ENCODE measurements around the gene C2CD4C. TPM values are rescaled to one million over a fixed set of nuclear protein-coding genes. Genes with fewer than 3 reads are reported as not detected.
"Not testable (repeated sequence)": the region's sequence is repeated elsewhere in the genome, so short reads cannot be mapped to it uniquely, and the experiment has no call there.

Gene C2CD4C
- polyA plus RNA-seq, 6 donors from 2014 or later, result not detected

- Mint-ChIP-seq H3K27me3 (peaks cover 0 to 10% (median 3%) of the 10 kb centered on the region in 3 donors), H3K4me1 (peaks cover 0 to 10% (median 8%) of the 10 kb centered on the region in 3 donors), H3K9me3 (peaks cover 3 to 13% (median 8%) of the 10 kb centered on the region in 7 donors), H3K27ac (peak overlapping the region in 1 of 6 donors; percentile 93), H3K4me3 (peak overlapping the region in 1 of 8 donors; percentile 20), H3K36me3 (peaks cover 0 to 6% of the 10 kb centered on the region in 2 donors)
- no peak for DNase-seq
- no peak for ATAC-seq (ENCODE audit: low read depth in 2 of 2)
Observed at GRCh38 chr19:397941-398706, 10.8 kb downstream of the C2CD4C start.

GRCh38 chr19:397321-397720 is 11.6 kb downstream of the C2CD4C start:
- no peak for DNase-seq
- peaks cover 0 to 7% (median 0%) of the 10 kb centered on the region in 3 donors for H3K27me3 Mint-ChIP-seq
- H3K36me3 Mint-ChIP-seq, result peaks cover 0 to 10% of the 10 kb centered on the region in 2 donors
- peaks cover 0 to 13% (median 8%) of the 10 kb centered on the region in 3 donors for H3K4me1 Mint-ChIP-seq
- peak overlapping the region in 1 of 6 donors; percentile 93 for H3K27ac Mint-ChIP-seq
- H3K9me3 Mint-ChIP-seq, result peaks cover 3 to 16% (median 10%) of the 10 kb centered on the region in 7 donors
- no peak overlapping the region for H3K4me3 Mint-ChIP-seq
- no peak for ATAC-seq (ENCODE audit: low read depth in 2 of 2)

GRCh38 chr19:395467-395866 is 13.5 kb downstream of the C2CD4C start:
- peaks cover 0 to 13% (median 8%) of the 10 kb centered on the region in 3 donors for H3K4me1 Mint-ChIP-seq
- peaks cover 0 to 7% (median 0%) of the 10 kb centered on the region in 3 donors for H3K27me3 Mint-ChIP-seq
- DNase-seq, result no peak
- H3K27ac Mint-ChIP-seq, result peak overlapping the region in 2 of 6 donors; percentile 82 to 97
- ATAC-seq (ENCODE audit: low read depth in 2 of 2), result no peak
- no peak overlapping the region for H3K4me3 Mint-ChIP-seq
- H3K36me3 Mint-ChIP-seq, result peaks cover 0 to 10% of the 10 kb centered on the region in 2 donors
- peaks cover 3 to 18% (median 10%) of the 10 kb centered on the region in 7 donors for H3K9me3 Mint-ChIP-seq

DNA sequence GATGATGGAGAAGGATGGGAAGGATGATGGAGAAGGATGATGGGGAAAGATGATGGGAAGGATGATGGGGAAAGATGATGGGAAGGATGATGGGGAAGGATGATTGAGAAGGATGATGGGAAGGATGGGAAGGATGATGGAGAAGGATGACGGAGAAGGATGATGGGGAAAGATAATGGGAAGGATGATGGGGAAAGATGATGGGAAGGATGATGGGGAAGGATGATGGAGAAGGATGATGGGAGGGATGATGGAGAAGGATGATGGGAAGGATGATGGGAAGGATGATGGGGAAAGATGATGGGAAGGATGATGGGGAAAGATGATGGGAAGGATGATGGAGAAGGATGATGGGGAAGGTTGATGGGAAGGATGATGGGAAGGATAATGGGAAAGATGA is 14.1 kb downstream of the C2CD4C start:
- not testable (repeated sequence) for H3K4me3 Mint-ChIP-seq; H3K27ac Mint-ChIP-seq; ATAC-seq (ENCODE audit: low read depth in 2 of 2); H3K27me3 Mint-ChIP-seq; DNase-seq
- H3K4me1 Mint-ChIP-seq, result peaks cover 0 to 13% (median 8%) of the 10 kb centered on the region in 3 donors
- H3K9me3 Mint-ChIP-seq, result peaks cover 3 to 18% (median 10%) of the 10 kb centered on the region in 7 donors
- peaks cover 0 to 10% of the 10 kb centered on the region in 2 donors for H3K36me3 Mint-ChIP-seq

DNA sequence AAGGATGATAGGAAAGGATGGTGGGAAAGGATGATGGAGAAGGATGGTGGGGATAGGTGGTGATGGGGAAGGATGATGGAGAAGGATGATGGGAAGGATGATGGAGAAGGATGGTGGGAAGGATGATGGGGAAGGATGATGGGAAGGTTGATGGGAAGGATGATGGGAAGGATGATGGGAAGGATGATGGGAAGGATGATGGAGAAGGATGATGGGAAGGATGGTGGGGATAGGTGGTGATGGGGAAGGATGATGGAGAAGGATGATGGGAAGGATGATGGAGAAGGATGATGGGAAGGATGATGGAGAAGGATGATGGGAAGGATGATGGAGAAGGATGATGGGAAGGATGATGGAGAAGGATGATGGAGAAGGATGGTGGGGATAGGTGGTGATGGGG is 15.4 kb downstream of the C2CD4C start:
- Mint-ChIP-seq H3K9me3 (peaks cover 3 to 18% (median 11%) of the 10 kb centered on the region in 7 donors), H3K4me1 (peaks cover 0 to 13% (median 8%) of the 10 kb centered on the region in 3 donors), H3K27ac (peak overlapping the region in 2 of 6 donors; percentile 84 to 94), H3K36me3 (peaks cover 0 to 10% of the 10 kb centered on the region in 2 donors)
- not testable (repeated sequence) for H3K4me3 Mint-ChIP-seq; DNase-seq; ATAC-seq (ENCODE audit: low read depth in 2 of 2); H3K27me3 Mint-ChIP-seq

- no peak for DNase-seq
- peaks cover 4 to 16% (median 10%) of the 10 kb centered on the region in 7 donors for H3K9me3 Mint-ChIP-seq
- H3K27me3 Mint-ChIP-seq, result peaks cover under 1 to 13% (median 8%) of the 10 kb centered on the region in 3 donors
- peaks cover 0 to 13% (median 8%) of the 10 kb centered on the region in 3 donors for H3K4me1 Mint-ChIP-seq
- no peak for ATAC-seq (ENCODE audit: low read depth in 2 of 2)
- H3K36me3 Mint-ChIP-seq, result peaks cover 0 to 10% of the 10 kb centered on the region in 2 donors
- peak overlapping the region in 2 of 6 donors; percentile 59 to 84 for H3K27ac Mint-ChIP-seq
- no peak overlapping the region for H3K4me3 Mint-ChIP-seq
Observed at GRCh38 chr19:392375-392970, 16.5 kb downstream of the C2CD4C start.

DNA sequence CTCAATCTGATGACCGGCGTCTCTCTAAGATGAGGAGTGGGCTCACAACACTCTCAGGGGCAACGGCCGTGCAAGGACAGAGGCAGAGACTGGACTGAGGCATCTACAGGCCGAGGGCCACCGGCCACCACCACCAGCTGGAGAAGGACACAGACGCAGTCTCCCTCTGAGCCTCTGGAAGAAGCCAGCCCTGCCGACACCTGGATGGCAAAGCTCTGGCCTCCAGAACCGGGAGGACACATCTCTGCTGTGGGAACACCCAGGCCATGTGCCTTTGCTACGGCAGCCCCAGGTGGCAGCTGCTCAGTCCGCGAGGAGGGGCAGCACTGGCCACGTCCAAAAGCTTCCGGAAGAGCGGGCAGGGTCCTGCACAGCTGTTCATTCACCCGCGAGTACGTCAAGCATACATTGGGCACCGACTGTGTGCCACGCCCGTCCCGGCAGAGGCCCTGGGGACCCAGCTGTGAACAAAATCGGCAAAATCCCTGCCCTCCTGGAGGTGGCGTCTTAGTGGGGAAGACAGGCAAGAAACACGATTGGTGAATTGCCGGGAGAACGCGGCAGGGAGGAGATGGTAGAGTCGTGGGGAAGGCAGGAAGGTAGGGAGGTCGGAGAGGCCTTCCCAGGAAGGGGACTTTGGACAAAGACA is 17.1 kb downstream of the C2CD4C start:
- H3K27me3 Mint-ChIP-seq, result peaks cover 3 to 15% (median 8%) of the 10 kb centered on the region in 3 donors
- H3K4me1 Mint-ChIP-seq, result peaks cover 0 to 13% (median 8%) of the 10 kb centered on the region in 3 donors
- no peak overlapping the region for H3K27ac Mint-ChIP-seq
- DNase-seq (no peak), ATAC-seq (ENCODE audit: low read depth in 2 of 2) (no peak)
- H3K4me3 Mint-ChIP-seq, result no peak overlapping the region
- H3K9me3 Mint-ChIP-seq, result peaks cover 4 to 16% (median 10%) of the 10 kb centered on the region in 7 donors
- H3K36me3 Mint-ChIP-seq, result peaks cover 0 to 10% of the 10 kb centered on the region in 2 donors

DNA sequence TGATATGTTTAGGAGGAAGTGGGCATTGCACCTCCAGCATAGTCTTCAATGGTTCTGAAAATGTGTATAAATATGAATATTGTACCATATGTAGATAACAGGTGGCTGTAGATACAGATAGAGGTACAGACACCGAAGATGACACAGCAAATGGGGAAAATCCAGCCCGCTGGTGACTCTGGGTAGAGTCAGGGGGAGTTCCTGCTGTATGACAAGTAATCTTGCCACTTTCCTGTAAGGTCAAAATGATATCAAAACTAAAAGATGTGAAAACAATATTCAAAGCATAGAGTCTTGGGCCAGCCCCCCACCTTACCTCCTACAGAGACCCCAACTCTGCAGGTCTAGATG is 17.8 kb downstream of the C2CD4C start:
- H3K9me3 Mint-ChIP-seq, result peaks cover 4 to 16% (median 10%) of the 10 kb centered on the region in 7 donors
- H3K36me3 Mint-ChIP-seq, result peaks cover 0 to 10% of the 10 kb centered on the region in 2 donors
- no peak overlapping the region for H3K4me3 Mint-ChIP-seq
- H3K4me1 Mint-ChIP-seq, result peaks cover 0 to 13% (median 8%) of the 10 kb centered on the region in 3 donors
- DNase-seq (no peak), ATAC-seq (ENCODE audit: low read depth in 2 of 2) (no peak)
- peak overlapping the region in 1 of 6 donors; percentile 64 for H3K27ac Mint-ChIP-seq
- peaks cover 6 to 18% (median 8%) of the 10 kb centered on the region in 3 donors for H3K27me3 Mint-ChIP-seq

DNA sequence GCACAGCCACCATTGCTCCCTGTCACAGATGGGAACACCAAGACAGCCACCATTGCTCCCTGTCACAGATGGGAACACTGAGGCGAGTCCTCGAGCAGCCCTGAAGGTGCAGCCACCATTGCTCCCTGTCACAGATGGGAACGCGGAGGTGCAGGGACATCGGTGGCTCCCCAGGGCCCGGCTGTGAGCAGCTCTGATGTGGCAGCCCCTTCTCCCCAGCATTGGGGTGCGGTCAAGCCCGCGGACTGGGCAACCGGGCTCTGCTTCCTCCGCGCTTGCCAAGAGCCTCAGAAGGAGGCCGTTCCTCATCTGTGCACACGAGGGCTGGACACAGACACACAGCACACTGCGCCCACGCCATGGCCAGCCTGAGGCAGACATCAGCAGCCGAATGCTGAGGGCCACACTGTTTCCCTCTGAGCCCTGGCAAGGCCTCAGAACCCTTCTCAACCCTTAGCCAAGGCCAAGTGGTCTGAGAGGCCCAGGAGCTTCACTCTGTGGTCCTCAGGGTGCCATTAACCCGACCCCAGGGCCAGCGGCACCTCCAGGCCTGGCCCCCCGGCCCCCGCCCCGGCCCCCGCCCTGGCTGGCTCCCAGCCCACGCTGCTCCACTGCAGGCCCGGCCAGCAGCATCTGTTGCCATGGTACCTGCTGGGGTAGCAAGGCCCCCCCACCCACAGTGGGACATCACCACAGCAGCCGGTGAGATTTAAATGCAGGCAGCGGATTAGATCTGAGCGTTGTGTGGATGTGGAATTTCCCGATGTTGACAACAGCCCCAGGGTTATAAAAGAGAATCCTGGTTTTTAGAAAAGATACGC is 18.4 kb downstream of the C2CD4C start:
- Mint-ChIP-seq H3K9me3 (peaks cover 1 to 14% (median 6%) of the 10 kb centered on the region in 7 donors), H3K4me1 (peaks cover 0 to 10% (median 5%) of the 10 kb centered on the region in 3 donors), H3K4me3 (no peak overlapping the region), H3K27me3 (peaks cover 8 to 24% (median 12%) of the 10 kb centered on the region in 3 donors), H3K27ac (no peak overlapping the region), H3K36me3 (peaks cover 0 to 10% of the 10 kb centered on the region in 2 donors)
- ATAC-seq (ENCODE audit: low read depth in 2 of 2), result no peak
- no peak for DNase-seq

DNA sequence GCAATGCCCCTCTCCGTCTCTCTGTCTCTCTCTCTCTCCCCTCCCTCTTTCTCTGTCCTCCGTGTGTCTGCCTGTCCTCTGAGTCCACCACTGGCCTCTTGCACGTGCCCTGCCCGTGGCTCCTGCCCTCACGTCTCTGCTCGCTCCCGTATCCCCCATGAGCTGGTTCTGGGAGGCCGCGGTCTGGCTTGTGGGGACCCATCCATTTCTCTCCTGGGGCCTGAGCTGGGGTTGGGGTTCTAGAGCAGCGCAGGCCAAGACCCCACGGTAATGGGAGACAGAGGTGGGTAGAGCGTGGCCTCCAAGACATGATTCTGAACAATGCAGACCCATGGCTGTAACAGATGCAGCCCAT is 19.0 kb downstream of the C2CD4C start:
- ATAC-seq (ENCODE audit: low read depth in 2 of 2) (no peak), DNase-seq (no peak)
- Mint-ChIP-seq H3K27me3 (peaks cover 8 to 28% (median 19%) of the 10 kb centered on the region in 3 donors), H3K27ac (no peak overlapping the region), H3K4me1 (peaks cover 0 to 7% (median 3%) of the 10 kb centered on the region in 3 donors), H3K9me3 (peaks cover 0 to 11% (median 5%) of the 10 kb centered on the region in 7 donors), H3K36me3 (peaks cover 0 to 10% of the 10 kb centered on the region in 2 donors), H3K4me3 (no peak overlapping the region)

GRCh38 chr19:389255-389934 is 19.6 kb downstream of the C2CD4C start:
- no peak for ATAC-seq (ENCODE audit: low read depth in 2 of 2)
- Mint-ChIP-seq H3K4me3 (no peak overlapping the region), H3K36me3 (peaks cover 0 to 10% of the 10 kb centered on the region in 2 donors), H3K27ac (no peak overlapping the region), H3K9me3 (peaks cover 2 to 11% (median 5%) of the 10 kb centered on the region in 7 donors), H3K4me1 (peaks cover 1 to 7% (median 3%) of the 10 kb centered on the region in 3 donors), H3K27me3 (peaks cover 8 to 31% (median 22%) of the 10 kb centered on the region in 3 donors)
- no peak for DNase-seq

GRCh38 chr19:388691-389090 is 20.3 kb downstream of the C2CD4C start:
- no peak for ATAC-seq (ENCODE audit: low read depth in 2 of 2)
- DNase-seq, result no peak
- peaks cover 0 to 10% of the 10 kb centered on the region in 2 donors for H3K36me3 Mint-ChIP-seq
- no peak overlapping the region for H3K4me3 Mint-ChIP-seq
- H3K9me3 Mint-ChIP-seq, result peaks cover 3 to 11% (median 5%) of the 10 kb centered on the region in 7 donors
- H3K27me3 Mint-ChIP-seq, result peaks cover 8 to 38% (median 27%) of the 10 kb centered on the region in 3 donors
- no peak overlapping the region for H3K27ac Mint-ChIP-seq
- H3K4me1 Mint-ChIP-seq, result peaks cover 3 to 7% (median 5%) of the 10 kb centered on the region in 3 donors
